Mesenchymal stem cell (in vitro differentiated cells and primary cell): ENCODE results near the gene PDZD2. TPM values are rescaled to one million over a fixed set of nuclear protein-coding genes. Genes with fewer than 3 reads are reported as not detected.

Experiments used
- DNase-seq: peaks from one replicate; pipeline ENCODE4 v3.0.0-alpha.2; 2013
- H2AFZ ChIP-seq: one replicate; pipeline ENCODE4 v1.6.1; 2013; ENCODE audit warnings: low read depth, mild to moderate bottlenecking, control low read depth, inconsistent platforms, low read length, moderate library complexity
- H2AK5ac ChIP-seq: 2 replicates; pipeline ENCODE4 v1.6.1; 2013; ENCODE audit warnings: low read length, moderate library complexity, mild to moderate bottlenecking, inconsistent platforms; ENCODE audit not compliant: severe bottlenecking
- H2BK120ac ChIP-seq: one replicate; pipeline ENCODE4 v1.6.1; 2013; ENCODE audit warnings: low read depth, mild to moderate bottlenecking, inconsistent platforms, low read length, moderate library complexity
- H2BK12ac ChIP-seq, 2 experiments: one replicate each; pipeline ENCODE4 v1.6.1; 2013; ENCODE audit warnings: inconsistent platforms in 2 of 2, low read length in 2 of 2, mild to moderate bottlenecking in 2 of 2, moderate library complexity in 2 of 2, control low read depth in 1 of 2
- H2BK15ac ChIP-seq: one replicate; pipeline ENCODE4 v1.6.1; 2013; ENCODE audit warnings: mild to moderate bottlenecking, low read depth, inconsistent platforms; ENCODE audit not compliant: poor library complexity, severe bottlenecking
- H2BK5ac ChIP-seq: 2 replicates; pipeline ENCODE4 v1.6.1; 2013; ENCODE audit warnings: low read depth, mild to moderate bottlenecking, low read length, control low read depth, inconsistent platforms; ENCODE audit not compliant: poor library complexity, severe bottlenecking
- H3K14ac ChIP-seq, 2 experiments: one replicate each; pipeline ENCODE4 v1.6.1; 2013; ENCODE audit warnings: inconsistent platforms in 2 of 2, low read length in 2 of 2, control low read depth in 1 of 2, mild to moderate bottlenecking in 1 of 2, moderate library complexity in 1 of 2
- H3K18ac ChIP-seq, 2 experiments: one replicate each; pipeline ENCODE4 v1.6.1; 2013; ENCODE audit warnings: inconsistent platforms in 2 of 2, low read length in 2 of 2, control low read depth in 1 of 2, low read depth in 1 of 2, mild to moderate bottlenecking in 1 of 2
- H3K23ac ChIP-seq, 2 experiments: one replicate each; pipeline ENCODE4 v1.6.1; 2013; ENCODE audit warnings: inconsistent platforms in 2 of 2, low read length in 2 of 2, mild to moderate bottlenecking in 2 of 2, moderate library complexity in 2 of 2, control low read depth in 1 of 2
- H3K27ac ChIP-seq: 2 replicates; pipeline ENCODE4 v1.5.1; 2013; ENCODE audit warnings: mild to moderate bottlenecking, moderate library complexity, low read length, control low read depth, inconsistent platforms; ENCODE audit not compliant: poor library complexity, severe bottlenecking
- H3K27me3 ChIP-seq, 2 experiments: 2 replicates each; pipeline versions ENCODE4 v1.6.1 to v1.7.0; 2013; ENCODE audit warnings: low read length in 2 of 2, mild to moderate bottlenecking in 2 of 2, moderate library complexity in 2 of 2, control low read depth in 1 of 2, inconsistent platforms in 1 of 2; ENCODE audit not compliant: control insufficient read depth in 1 of 2, insufficient read depth in 1 of 2
- H3K36me3 ChIP-seq, 2 experiments: 2 replicates each; pipeline versions ENCODE4 v1.6.1 to v1.7.0; 2013; ENCODE audit warnings: low read length in 2 of 2, control low read depth in 1 of 2, inconsistent platforms in 1 of 2, low read depth in 1 of 2, mild to moderate bottlenecking in 1 of 2; ENCODE audit not compliant: insufficient read depth in 2 of 2, control insufficient read depth in 1 of 2
- H3K4ac ChIP-seq, 2 experiments: one replicate each; pipeline ENCODE4 v1.6.1; 2013; ENCODE audit warnings: inconsistent platforms in 2 of 2, low read length in 2 of 2, mild to moderate bottlenecking in 2 of 2, moderate library complexity in 2 of 2, control low read depth in 1 of 2, low read depth in 1 of 2
- H3K4me1 ChIP-seq: 2 replicates; pipeline ENCODE4 v1.6.1; 2013; ENCODE audit warnings: low read depth, low read length, control low read depth; ENCODE audit not compliant: control insufficient read depth, insufficient read depth
- H3K4me2 ChIP-seq: 2 replicates; pipeline ENCODE4 v1.6.1; 2013; ENCODE audit warnings: low read length, mild to moderate bottlenecking, inconsistent platforms; ENCODE audit not compliant: poor library complexity, severe bottlenecking
- H3K4me3 ChIP-seq, 2 experiments: 2 replicates each; pipeline versions ENCODE4 v1.5.1 to v1.7.0; 2013; ENCODE audit warnings: low read length in 2 of 2, mild to moderate bottlenecking in 2 of 2, control low read depth in 1 of 2, low read depth in 1 of 2; ENCODE audit not compliant: insufficient read depth in 1 of 2
- H3K79me1 ChIP-seq: replicated peaks from 2 replicates; pipeline ENCODE4 v1.6.1; 2013; ENCODE audit warnings: mild to moderate bottlenecking, control low read depth, low read length, inconsistent platforms; ENCODE audit not compliant: poor library complexity, severe bottlenecking
- H3K9ac ChIP-seq: 2 replicates; pipeline ENCODE4 v1.7.0; 2013; ENCODE audit warnings: mild to moderate bottlenecking, low read length, moderate library complexity
- H3K9me3 ChIP-seq: 2 replicates; pipeline ENCODE4 v1.7.0; 2013; ENCODE audit warnings: mild to moderate bottlenecking, low read length; ENCODE audit not compliant: control insufficient read depth
- H4K8ac ChIP-seq: one replicate; pipeline ENCODE4 v1.6.1; 2013; ENCODE audit warnings: inconsistent platforms, mild to moderate bottlenecking, low read length, moderate library complexity
- H4K91ac ChIP-seq: one replicate; pipeline ENCODE4 v1.6.1; 2013; ENCODE audit warnings: mild to moderate bottlenecking, low read length, inconsistent platforms
- WGBS: methylation state at CpG from one replicate; pipeline ENCODE4 v1.1.7; 2013; ENCODE audit warnings: mixed read lengths; 5-methylcytosine and 5-hydroxymethylcytosine counted together
- polyA plus RNA-seq, 2 experiments: library from polyadenylated mRNA; stranded (reverse); fragments of 200-250 nt; gene quantifications; one replicate each; pipeline ENCODE4 v1.2.3, GENCODE V29; 2013

Gene PDZD2
- 3.2 TPM for polyA plus RNA-seq (2013, experiment 1 of 2)
- polyA plus RNA-seq (2013, experiment 2 of 2) = 3.0 TPM

DNA sequence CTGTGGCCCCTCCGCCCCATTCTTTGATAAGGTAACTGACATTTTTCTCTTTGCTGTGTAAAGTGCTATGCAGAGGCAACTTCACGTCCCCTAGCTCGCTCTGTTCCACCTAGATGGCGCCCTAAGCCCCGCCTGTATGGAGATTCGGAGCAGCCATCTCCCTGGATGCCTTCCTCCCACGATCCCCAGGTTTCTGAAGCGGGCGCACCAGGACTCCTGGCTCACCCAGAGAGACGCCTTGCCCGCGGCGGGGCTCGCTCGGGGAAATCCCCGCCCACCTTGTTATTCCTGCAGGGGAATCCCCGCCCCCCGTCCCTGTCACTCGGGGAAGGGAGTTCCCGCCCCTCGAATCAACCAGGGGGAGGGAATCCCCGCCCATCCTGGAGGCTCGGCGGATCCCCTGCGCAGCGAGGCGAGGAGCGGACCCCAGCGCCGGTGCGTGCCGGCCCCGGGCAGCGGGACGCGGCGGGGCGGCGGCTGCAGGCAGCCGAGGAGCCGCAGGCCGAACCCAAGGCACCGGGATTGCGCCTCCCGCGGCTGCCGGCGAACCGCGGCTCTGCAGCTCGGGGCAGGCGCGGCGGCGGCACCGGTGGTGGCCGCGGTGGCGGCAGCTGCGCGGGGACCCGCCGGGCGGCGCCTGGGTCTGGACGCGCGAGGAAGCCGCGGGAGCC is at the start of gene PDZD2:
PDZD2 (plus strand) TSS at position 384 of the 671 bp plus-strand sequence.
- H2BK12ac ChIP-seq = no peak within 1 kb of the TSS
- no peak within 1 kb of the TSS for H2BK5ac ChIP-seq
- no peak within 1 kb of the TSS for H3K27ac ChIP-seq
- H3K23ac ChIP-seq = no peak within 1 kb of the TSS
- peak; percentile 72 for DNase-seq
- peak within 1 kb of the TSS; percentile 66 to 82 for H3K4me3 ChIP-seq
- H4K8ac ChIP-seq = no peak within 1 kb of the TSS
- WGBS = under 1% methylated on average over 65 of the region's 70 CpGs
- H3K27me3 ChIP-seq = peaks cover 41 to 71% of the 10 kb centered on the region in 2 experiments
- H2AFZ ChIP-seq = peak within 1 kb of the TSS; percentile 73
- H3K4ac ChIP-seq = no peak within 1 kb of the TSS
- no peaks in the 10 kb centered on the region for H3K79me1 ChIP-seq
- peak within 1 kb of the TSS; percentile 98 for H3K4me2 ChIP-seq
- H3K14ac ChIP-seq = no peak within 1 kb of the TSS
- H3K36me3 ChIP-seq = no peaks in the 10 kb centered on the region
- H2AK5ac ChIP-seq = no peak within 1 kb of the TSS
- H2BK120ac ChIP-seq = no peak within 1 kb of the TSS
- no peaks in the 10 kb centered on the region for H3K9me3 ChIP-seq
- H4K91ac ChIP-seq = no peak within 1 kb of the TSS
- peak within 1 kb of the TSS; percentile 82 for H3K9ac ChIP-seq
- H2BK15ac ChIP-seq = no peak within 1 kb of the TSS
- H3K4me1 ChIP-seq = peaks cover 11% of the 10 kb centered on the region
- H3K18ac ChIP-seq = no peak within 1 kb of the TSS

DNA sequence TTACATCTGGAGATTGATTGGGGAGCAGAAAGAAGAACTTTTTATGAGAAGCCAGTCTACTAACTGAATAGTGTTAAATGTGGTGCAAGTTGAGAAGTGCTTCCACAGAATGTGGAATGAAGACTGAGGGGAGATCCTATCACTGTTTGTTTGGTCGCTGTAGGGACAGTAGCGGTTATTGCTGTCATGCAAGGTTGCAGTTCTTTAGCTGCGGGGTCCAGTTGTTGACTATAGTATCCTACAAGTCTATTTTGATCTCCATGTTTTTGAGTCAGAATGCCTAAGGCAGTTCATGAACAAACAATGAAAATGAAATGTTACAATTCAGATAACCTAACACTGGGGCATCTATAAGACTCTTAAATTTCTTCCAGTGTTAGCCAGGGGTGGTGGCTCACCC is 45.3 kb upstream of the PDZD2 start:
- no peak overlapping the region for H2AFZ ChIP-seq
- WGBS = 90% methylated on average over 3 of the region's 3 CpGs
- no peak overlapping the region for H4K8ac ChIP-seq
- no peak overlapping the region for H3K9ac ChIP-seq
- no peaks in the 10 kb centered on the region for H3K79me1 ChIP-seq
- no peak overlapping the region for H2AK5ac ChIP-seq
- no peak overlapping the region for H2BK5ac ChIP-seq
- H2BK120ac ChIP-seq = no peak overlapping the region
- H2BK12ac ChIP-seq = no peak overlapping the region
- H3K23ac ChIP-seq = no peak overlapping the region
- H3K18ac ChIP-seq = no peak overlapping the region
- no peaks in the 10 kb centered on the region for H3K9me3 ChIP-seq
- no peak overlapping the region for H3K4me2 ChIP-seq
- H3K14ac ChIP-seq = no peak overlapping the region
- H3K4me1 ChIP-seq = no peaks in the 10 kb centered on the region
- no peak overlapping the region for H3K4ac ChIP-seq
- H3K27me3 ChIP-seq = peaks cover 8 to 15% of the 10 kb centered on the region in 2 experiments
- no peak overlapping the region for H3K27ac ChIP-seq
- H2BK15ac ChIP-seq = no peak overlapping the region
- no peak overlapping the region for H4K91ac ChIP-seq
- DNase-seq = no peak
- no peaks in the 10 kb centered on the region for H3K36me3 ChIP-seq
- H3K4me3 ChIP-seq = no peak overlapping the region

DNA sequence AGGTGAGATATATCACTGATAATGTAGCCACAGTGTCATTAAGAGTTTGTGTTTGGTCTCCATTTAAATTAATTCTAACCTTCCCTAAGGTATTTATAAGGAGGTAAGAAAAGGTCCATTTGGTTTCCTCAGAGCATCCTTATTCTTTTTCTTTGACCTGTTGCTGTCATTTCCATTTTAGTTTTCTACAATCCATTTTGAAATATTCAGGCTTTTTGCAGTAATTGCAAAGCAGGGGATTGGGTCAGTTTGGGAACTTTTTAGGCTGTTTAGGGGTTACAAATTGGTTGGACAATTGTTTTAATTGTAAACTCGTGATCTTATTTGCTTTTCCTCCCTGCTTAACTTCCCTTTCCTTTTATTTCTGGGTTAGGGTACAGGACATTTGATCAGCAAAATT is 42.6 kb upstream of the PDZD2 start:
- Histone ChIP-seq H3K9ac (no peak overlapping the region), H2AFZ (no peak overlapping the region), H3K79me1 (no peaks in the 10 kb centered on the region), H3K4me3 (no peak overlapping the region), H2BK15ac (no peak overlapping the region), H3K9me3 (no peaks in the 10 kb centered on the region), H3K4me2 (no peak overlapping the region), H3K27ac (no peak overlapping the region), H3K36me3 (no peaks in the 10 kb centered on the region), H2BK120ac (no peak overlapping the region), H4K8ac (no peak overlapping the region), H3K18ac (no peak overlapping the region), H3K4me1 (no peaks in the 10 kb centered on the region), H2AK5ac (no peak overlapping the region), H4K91ac (no peak overlapping the region), H3K4ac (no peak overlapping the region), H3K14ac (no peak overlapping the region), H2BK12ac (no peak overlapping the region), H3K23ac (no peak overlapping the region), H3K27me3 (peaks cover 8 to 13% of the 10 kb centered on the region in 2 experiments), H2BK5ac (no peak overlapping the region)
- no CpG with 5 or more reads among the region's 1 CpG for WGBS
- no peak for DNase-seq

- H3K4me2 ChIP-seq = no peak overlapping the region
- H2AFZ ChIP-seq = no peak overlapping the region
- no peak overlapping the region for H3K4ac ChIP-seq
- H3K14ac ChIP-seq = no peak overlapping the region
- no peak overlapping the region for H2BK12ac ChIP-seq
- no peak overlapping the region for H4K91ac ChIP-seq
- H2BK15ac ChIP-seq = no peak overlapping the region
- no peak overlapping the region for H3K9ac ChIP-seq
- H2BK5ac ChIP-seq = no peak overlapping the region
- no peak overlapping the region for H3K18ac ChIP-seq
- no peaks in the 10 kb centered on the region for H3K36me3 ChIP-seq
- no peak overlapping the region for H2AK5ac ChIP-seq
- H3K4me3 ChIP-seq = no peak overlapping the region
- 77% methylated on average over 3 of the region's 5 CpGs for WGBS
- DNase-seq = no peak
- no peak overlapping the region for H2BK120ac ChIP-seq
- no peak overlapping the region for H3K23ac ChIP-seq
- H3K4me1 ChIP-seq = no peaks in the 10 kb centered on the region
- H3K79me1 ChIP-seq = no peaks in the 10 kb centered on the region
- H3K27ac ChIP-seq = no peak overlapping the region
- H4K8ac ChIP-seq = no peak overlapping the region
- no peaks in the 10 kb centered on the region for H3K9me3 ChIP-seq
- H3K27me3 ChIP-seq = peaks cover 9 to 15% of the 10 kb centered on the region in 2 experiments
Measured at GRCh38 chr5:31598640-31599611, 40.0 kb upstream of the PDZD2 start.
